ENCODE results near the gene UBAP1L.

DNA sequence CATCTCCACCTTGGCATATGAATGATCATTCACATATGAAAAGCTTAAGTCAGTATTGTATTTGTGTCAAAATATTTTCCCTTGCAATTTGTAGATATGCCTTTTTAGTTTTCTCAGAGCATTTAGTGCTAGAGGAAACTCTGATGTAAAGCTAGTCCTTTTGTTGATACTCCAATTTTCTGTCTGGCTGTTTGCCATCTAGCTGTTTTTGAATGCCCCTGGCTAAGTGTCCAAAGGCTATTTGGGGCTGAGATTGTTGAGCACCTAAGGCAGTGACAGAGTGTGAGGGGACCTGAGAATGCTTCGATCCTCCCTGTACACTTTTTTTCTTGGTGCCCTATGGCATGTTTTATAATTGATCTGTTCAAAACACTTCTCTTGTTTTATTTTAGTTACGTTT is 66.8 kb downstream of the UBAP1L start:
- TF ChIP-seq, protein P1, sequence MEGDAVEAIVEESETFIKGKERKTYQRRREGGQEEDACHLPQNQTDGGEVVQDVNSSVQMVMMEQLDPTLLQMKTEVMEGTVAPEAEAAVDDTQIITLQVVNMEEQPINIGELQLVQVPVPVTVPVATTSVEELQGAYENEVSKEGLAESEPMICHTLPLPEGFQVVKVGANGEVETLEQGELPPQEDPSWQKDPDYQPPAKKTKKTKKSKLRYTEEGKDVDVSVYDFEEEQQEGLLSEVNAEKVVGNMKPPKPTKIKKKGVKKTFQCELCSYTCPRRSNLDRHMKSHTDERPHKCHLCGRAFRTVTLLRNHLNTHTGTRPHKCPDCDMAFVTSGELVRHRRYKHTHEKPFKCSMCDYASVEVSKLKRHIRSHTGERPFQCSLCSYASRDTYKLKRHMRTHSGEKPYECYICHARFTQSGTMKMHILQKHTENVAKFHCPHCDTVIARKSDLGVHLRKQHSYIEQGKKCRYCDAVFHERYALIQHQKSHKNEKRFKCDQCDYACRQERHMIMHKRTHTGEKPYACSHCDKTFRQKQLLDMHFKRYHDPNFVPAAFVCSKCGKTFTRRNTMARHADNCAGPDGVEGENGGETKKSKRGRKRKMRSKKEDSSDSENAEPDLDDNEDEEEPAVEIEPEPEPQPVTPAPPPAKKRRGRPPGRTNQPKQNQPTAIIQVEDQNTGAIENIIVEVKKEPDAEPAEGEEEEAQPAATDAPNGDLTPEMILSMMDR (conservative IDR thresholded peaks at IDR 0.05 in 1 of 2, IDR thresholded peaks at IDR 0.05 in 1 of 2; ENCODE audit: extremely low read depth in 1 of 2, insufficient read depth in 1 of 2, low read depth in 1 of 2, low read length in 2 of 2): no peak
- TF ChIP-seq EZH2 (IDR thresholded peaks at IDR 0.05; ENCODE audit: borderline replicate concordance, low read length): no peak
